Mesothelial cell of epicardium (in vitro differentiated cells): Measurements from ENCODE around the gene PPM1F. TPM values are rescaled to one million over a fixed set of nuclear protein-coding genes. Genes with fewer than 3 reads are reported as not detected.
A peak's percentile ranks its signal among the peaks of the same experiment; 100 is the strongest.

Source experiments
- DNase-seq, 2 experiments: peaks; one replicate each; pipeline ENCODE4 v3.0.0; 2021; ENCODE audit warnings: low spot score in 2 of 2; ENCODE audit not compliant: unreplicated experiment in 2 of 2
- H3K27ac Mint-ChIP-seq: 2 replicates; pipeline ENCODE4 v1.8.0; 2021; ENCODE audit warnings: mixed read lengths
- H3K27me3 Mint-ChIP-seq: 2 replicates; pipeline ENCODE4 v1.8.0; 2021; ENCODE audit warnings: low read depth, mixed read lengths
- H3K36me3 Mint-ChIP-seq: 2 replicates; pipeline ENCODE4 v1.8.0; 2021; ENCODE audit warnings: mixed read lengths
- H3K4me1 Mint-ChIP-seq: 2 replicates; pipeline ENCODE4 v1.8.0; 2021; ENCODE audit warnings: mixed read lengths
- H3K4me3 Mint-ChIP-seq: 2 replicates; pipeline ENCODE4 v1.8.0; 2021; ENCODE audit warnings: mild to moderate bottlenecking, moderate library complexity, mixed read lengths
- H3K9me3 Mint-ChIP-seq: 2 replicates; pipeline ENCODE4 v1.8.0; 2021; ENCODE audit warnings: mixed read lengths
- total RNA-seq: library from RNA; stranded (reverse); gene quantifications from 3 replicates; pipeline ENCODE4 v1.2.1, GENCODE V29; 2021
- TF ChIP-seq, protein P1 (sequence below): fragments of 200-600 bp; sonication (generic); IDR thresholded peaks from one replicate; pipeline ENCODE4 v1.5.0; 2021; ENCODE audit warnings: antibody characterized with exemption; ENCODE audit not compliant: unreplicated experiment

Gene PPM1F
- total RNA-seq, 1 donor from 2014 or later, result 34.6 TPM

DNA sequence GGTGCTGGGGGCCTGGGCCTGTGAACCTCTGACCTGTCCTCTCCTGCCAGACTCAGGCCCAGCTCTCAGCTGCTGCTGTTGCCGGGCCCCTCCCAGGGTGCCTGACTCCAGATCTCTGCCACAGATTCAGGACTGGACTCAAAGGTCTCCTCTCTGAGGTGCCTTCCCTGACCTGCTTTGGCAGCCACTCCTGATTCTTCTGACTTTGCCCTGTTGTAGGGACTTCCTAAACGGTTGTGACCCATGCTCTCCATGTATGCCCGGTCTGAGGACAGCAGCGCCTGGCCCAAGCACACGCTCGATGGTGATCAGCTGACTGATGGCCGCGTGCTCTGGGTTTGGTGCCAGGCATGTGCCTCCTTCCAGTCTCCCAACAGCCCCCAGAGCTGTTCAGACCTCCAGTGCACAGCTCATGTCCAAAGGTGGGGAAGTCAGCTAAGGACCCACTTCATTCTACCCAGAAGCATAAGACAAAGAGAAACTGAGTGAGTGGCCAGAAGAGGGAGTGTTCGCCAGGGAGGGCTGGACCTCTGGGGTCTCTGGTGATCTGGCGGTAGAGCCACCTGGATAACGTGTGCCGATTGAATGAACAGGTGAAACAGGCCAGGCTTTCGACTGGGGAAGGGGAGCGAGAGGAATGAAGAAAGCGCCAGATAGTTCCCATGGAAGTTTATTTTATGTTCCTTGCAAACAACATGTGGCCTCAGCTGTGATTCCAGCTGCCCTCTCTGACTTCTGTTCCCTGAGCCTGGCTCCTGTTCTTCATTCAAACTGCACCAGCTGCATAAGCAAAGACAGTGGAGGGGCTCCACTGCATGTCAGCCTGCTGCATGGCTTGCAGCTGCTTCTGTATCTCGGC, 38.0 kb upstream of the PPM1F start:
- Mint-ChIP-seq H3K27me3 (peaks cover 31% of the 10 kb centered on the region), H3K4me3 (no peak overlapping the region), H3K9me3 (no peaks in the 10 kb centered on the region), H3K36me3 (no peaks in the 10 kb centered on the region), H3K27ac (no peak overlapping the region), H3K4me1 (no peaks in the 10 kb centered on the region)
- no peak for DNase-seq
- TF ChIP-seq, protein P1, sequence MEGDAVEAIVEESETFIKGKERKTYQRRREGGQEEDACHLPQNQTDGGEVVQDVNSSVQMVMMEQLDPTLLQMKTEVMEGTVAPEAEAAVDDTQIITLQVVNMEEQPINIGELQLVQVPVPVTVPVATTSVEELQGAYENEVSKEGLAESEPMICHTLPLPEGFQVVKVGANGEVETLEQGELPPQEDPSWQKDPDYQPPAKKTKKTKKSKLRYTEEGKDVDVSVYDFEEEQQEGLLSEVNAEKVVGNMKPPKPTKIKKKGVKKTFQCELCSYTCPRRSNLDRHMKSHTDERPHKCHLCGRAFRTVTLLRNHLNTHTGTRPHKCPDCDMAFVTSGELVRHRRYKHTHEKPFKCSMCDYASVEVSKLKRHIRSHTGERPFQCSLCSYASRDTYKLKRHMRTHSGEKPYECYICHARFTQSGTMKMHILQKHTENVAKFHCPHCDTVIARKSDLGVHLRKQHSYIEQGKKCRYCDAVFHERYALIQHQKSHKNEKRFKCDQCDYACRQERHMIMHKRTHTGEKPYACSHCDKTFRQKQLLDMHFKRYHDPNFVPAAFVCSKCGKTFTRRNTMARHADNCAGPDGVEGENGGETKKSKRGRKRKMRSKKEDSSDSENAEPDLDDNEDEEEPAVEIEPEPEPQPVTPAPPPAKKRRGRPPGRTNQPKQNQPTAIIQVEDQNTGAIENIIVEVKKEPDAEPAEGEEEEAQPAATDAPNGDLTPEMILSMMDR, result no peak

DNA sequence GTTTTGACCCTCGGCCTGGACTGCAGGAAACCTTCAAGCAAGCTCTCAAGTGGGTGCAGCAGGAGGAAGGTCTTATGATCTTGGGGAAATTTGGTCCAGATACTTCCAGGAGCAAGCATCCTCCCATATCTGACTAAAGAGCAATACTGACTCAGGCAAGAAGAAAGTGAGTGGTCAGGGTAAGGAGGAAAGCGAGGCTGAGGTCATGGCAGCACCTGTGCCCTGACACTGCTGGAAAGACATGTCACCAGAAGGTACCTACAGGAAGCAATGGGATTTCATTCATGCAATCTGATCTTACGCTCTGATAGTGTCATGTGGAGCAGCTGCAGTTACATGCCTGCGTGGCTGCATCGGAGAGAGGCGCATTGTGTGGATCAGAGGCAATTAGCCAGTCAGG, 36.4 kb upstream of the PPM1F start:
- DNase-seq, result no peak
- H3K36me3 Mint-ChIP-seq, result no peaks in the 10 kb centered on the region
- no peak overlapping the region for H3K4me3 Mint-ChIP-seq
- H3K4me1 Mint-ChIP-seq, result no peaks in the 10 kb centered on the region
- H3K27ac Mint-ChIP-seq, result no peak overlapping the region
- TF ChIP-seq, protein P1, result no peak
- peaks cover 29% of the 10 kb centered on the region for H3K27me3 Mint-ChIP-seq
- H3K9me3 Mint-ChIP-seq, result no peaks in the 10 kb centered on the region

DNA sequence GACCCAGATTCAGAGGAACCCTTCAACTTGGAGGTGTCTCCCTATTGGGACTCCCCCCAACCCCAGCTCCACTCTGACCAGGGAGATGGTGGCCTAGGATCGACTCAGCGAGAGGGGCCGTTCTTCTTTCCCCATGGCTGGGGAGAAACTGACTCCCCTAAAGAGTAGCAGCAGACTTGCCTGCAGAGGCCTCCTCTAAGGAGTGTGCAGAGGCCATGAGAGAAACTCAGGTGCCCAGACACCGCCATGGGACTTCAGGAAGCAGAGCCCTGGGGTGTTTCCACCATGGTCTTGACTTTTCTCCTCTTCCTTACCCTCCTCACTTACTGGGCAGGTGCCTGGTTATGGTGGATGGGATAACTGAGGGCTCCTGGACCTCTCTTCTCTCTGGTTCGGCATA, 32.6 kb upstream of the PPM1F start:
- H3K36me3 Mint-ChIP-seq, result no peaks in the 10 kb centered on the region
- TF ChIP-seq, protein P1, result no peak
- DNase-seq, result no peak
- H3K27ac Mint-ChIP-seq, result no peak overlapping the region
- peaks cover 17% of the 10 kb centered on the region for H3K4me1 Mint-ChIP-seq
- H3K27me3 Mint-ChIP-seq, result peaks cover 17% of the 10 kb centered on the region
- H3K4me3 Mint-ChIP-seq, result no peak overlapping the region
- no peaks in the 10 kb centered on the region for H3K9me3 Mint-ChIP-seq

DNA sequence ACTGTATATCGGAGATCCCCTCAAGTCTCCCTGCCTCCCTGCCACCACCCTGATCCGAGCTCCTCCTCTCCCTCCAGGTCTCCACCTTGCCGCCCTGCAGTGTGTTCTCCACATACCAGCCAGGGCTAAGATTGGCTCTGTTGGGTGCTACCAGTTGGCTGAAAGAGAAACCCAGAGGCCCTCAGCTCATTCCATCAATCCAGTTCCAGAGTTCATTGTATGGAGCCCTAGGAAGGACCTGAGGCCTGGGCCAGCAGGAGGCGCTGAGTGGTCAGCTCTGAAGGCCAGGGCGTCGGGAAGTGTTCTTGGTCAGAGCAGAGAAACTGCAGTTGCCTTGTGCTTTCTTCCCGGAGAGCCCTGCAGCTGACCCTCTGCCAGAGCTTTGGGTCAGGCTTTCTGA, 32.1 kb upstream of the PPM1F start:
- no peak overlapping the region for H3K4me3 Mint-ChIP-seq
- peaks cover 15% of the 10 kb centered on the region for H3K27me3 Mint-ChIP-seq
- TF ChIP-seq, protein P1, result no peak
- H3K9me3 Mint-ChIP-seq, result no peaks in the 10 kb centered on the region
- H3K4me1 Mint-ChIP-seq, result peaks cover 17% of the 10 kb centered on the region
- no peak overlapping the region for H3K27ac Mint-ChIP-seq
- DNase-seq, result no peak
- H3K36me3 Mint-ChIP-seq, result no peaks in the 10 kb centered on the region

DNA sequence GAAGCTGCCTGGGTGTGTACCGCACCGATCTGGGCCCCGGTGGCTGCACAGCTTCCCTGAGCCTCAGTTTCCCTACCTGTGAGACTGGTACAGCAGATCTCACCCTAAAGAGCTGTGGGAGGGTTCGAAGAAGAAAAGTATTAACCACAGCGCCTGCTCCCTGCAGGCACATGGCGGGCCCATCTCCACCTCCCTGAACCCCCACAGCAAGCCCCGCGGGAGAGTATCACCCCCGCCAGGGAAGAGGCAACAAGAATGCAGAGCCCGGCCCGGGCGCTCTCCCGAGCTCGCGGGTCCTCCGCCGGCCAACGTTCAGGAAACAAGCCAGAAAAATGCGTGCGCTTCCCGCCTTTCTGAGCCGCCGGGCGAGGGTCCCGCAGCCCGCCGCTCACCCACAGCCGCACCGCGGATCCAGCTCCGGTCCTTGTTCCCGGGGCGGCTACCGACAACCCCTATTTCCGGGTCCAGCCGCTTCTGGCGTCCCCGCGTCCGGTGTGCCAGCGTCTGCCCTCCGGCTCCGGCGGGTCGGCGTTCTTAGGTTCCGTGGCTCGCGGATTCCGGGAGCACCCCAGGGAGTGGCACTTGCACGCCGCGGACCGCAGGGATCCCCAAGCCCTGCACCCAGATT, 29.8 kb upstream of the PPM1F start, which contains the start of gene TOP3B:
Gene TOP3B (minus strand): TSS at position 450 of the 628 bp plus-strand sequence. CDS start 7,078 bp downstream, outside the sequence.
- peak within 1 kb of the TSS; percentile 82 for H3K27ac Mint-ChIP-seq
- peak within 1 kb of the TSS; percentile 90 for H3K4me3 Mint-ChIP-seq
- no peaks in the 10 kb centered on the region for H3K9me3 Mint-ChIP-seq
- peaks cover 3% of the 10 kb centered on the region for H3K36me3 Mint-ChIP-seq
- no peaks in the 10 kb centered on the region for H3K27me3 Mint-ChIP-seq
- peaks cover 17% of the 10 kb centered on the region for H3K4me1 Mint-ChIP-seq
- DNase-seq, result peak; percentile 61 to 81
- TF ChIP-seq, protein P1, result no peak
